GM18505 (cell line): ENCODE results near the gene PEX16.

ENCODE experiments used
- ATAC-seq: cut with Tn5 transposase; IDR thresholded peaks from one replicate; pipeline ENCODE4 v1.9.1; 2021; ENCODE audit not compliant: unreplicated experiment
- POLR2A ChIP-seq: IDR thresholded peaks from 4 replicates; pipeline ENCODE4 v1.6.1; 2011; ENCODE audit warnings: borderline replicate concordance; ENCODE audit not compliant: insufficient read depth, insufficient read length; ENCODE audit errors: extremely low read depth

Gene PEX16

GRCh38 chr11:45894555-45895247, 23.0 kb downstream of the PEX16 start:
- TF ChIP-seq POLR2A: no peak
- no peak for ATAC-seq

GRCh38 chr11:45892856-45893255, 24.8 kb downstream of the PEX16 start:
- no peak for ATAC-seq
- no peak for TF ChIP-seq POLR2A

GRCh38 chr11:45890886-45891550, 26.7 kb downstream of the PEX16 start:
- no peak for ATAC-seq
- no peak for TF ChIP-seq POLR2A

- no peak for ATAC-seq
- no peak for TF ChIP-seq POLR2A
These were observed 27.7 kb downstream of the PEX16 start for GRCh38 chr11:45889966-45890365.

GRCh38 chr11:45889555-45889954, 28.1 kb downstream of the PEX16 start:
- no peak for TF ChIP-seq POLR2A
- ATAC-seq: no peak

- ATAC-seq: no peak
- no peak for TF ChIP-seq POLR2A
These were observed 30.1 kb downstream of the PEX16 start for GRCh38 chr11:45887587-45887986.

GRCh38 chr11:45886816-45887520, 30.7 kb downstream of the PEX16 start:
- ATAC-seq: no peak
- no peak for TF ChIP-seq POLR2A

DNA sequence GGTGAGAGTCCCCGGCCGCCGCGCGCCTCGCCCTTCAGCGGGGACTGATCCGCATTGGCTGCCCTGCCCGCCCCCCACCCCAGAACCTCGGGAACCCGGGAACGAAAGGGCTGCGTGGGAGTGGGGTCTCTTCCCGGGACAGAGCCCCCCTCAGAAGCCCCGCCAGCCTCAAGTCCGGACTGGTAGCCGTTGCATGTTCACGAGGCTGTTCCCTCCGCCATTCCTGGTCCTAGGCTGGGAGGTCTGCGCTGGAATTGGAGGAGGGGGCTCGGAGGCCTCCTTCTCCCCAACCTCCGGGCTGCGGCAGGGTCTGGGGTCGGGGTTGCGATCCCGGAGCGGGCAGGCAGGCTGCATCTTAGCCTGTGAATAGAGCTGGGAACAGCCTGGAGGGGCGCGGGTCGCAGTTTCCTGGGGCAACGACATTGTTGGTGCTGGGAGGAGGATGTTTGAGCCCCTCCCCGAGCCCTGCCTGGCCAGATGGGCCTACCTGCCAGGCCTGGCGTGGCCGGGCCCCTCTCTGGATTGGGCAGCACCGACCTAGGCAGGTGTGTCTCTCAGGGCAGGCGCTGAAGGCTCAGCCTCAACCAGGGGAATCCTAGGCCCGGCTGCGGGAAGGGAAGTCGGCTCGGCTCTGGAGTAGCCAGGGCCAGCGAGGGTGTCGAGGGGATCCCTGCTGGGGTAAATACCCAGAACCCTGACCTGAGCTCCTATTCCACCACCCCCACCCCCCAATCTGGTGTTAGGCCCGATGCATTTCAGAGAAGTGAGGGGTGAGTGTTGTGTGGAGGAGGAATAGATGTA, 31.6 kb downstream of the PEX16 start:
- TF ChIP-seq POLR2A: no peak
- no peak for ATAC-seq

DNA sequence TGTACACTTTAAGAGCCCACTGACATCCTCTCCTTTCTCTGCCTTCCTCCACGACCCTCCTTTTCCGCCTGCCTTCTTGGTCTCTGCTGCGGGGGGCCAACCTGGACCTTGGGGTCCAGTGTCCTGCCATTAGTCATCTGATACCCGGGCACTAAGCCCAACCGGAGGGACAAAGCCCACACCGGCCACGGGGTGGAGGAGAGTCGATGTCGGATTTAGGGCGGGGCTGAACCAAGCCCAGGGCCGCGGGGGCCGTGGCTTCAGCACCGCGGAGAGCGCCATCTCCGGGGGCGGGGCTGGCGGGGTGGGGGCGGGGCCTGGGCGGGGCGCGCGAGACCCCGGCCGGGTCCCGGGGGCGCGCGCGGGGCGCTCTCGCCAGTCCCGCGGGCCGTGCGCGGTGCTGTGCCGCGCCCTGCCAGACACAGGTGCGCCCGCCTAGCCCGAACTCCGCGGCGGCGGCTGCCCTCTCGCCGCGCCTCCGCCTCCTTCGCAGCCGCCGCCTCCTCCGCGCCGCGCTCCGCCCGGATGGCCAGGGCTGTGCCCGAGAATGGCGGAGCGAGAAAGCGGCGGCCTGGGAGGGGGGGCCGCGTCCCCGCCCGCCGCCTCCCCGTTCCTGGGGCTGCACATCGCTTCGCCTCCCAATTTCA, 32.3 kb downstream of the PEX16 start, which contains the start of gene MAPK8IP1:
Gene MAPK8IP1, plus strand, starts transcription at position 378 of the 647 bp plus-strand sequence. Its CDS starts 170 bp downstream, at position 548.
- TF ChIP-seq POLR2A: no peak
- peak; percentile 60 for ATAC-seq

GRCh38 chr11:45884596-45885185, 33.0 kb downstream of the PEX16 start:
- no peak for ATAC-seq
- no peak for TF ChIP-seq POLR2A

GRCh38 chr11:45881708-45882368, 35.8 kb downstream of the PEX16 start:
- ATAC-seq: no peak
- TF ChIP-seq POLR2A: no peak
